H1 (cell line): ENCODE measurements around the gene INSM1. TPM values are rescaled to one million over a fixed set of nuclear protein-coding genes. Genes with fewer than 3 reads are reported as not detected.

ENCODE experiments used
- GTF2F1 ChIP-seq: IDR thresholded peaks from 2 replicates; pipeline ENCODE4 v1.6.1; 2012; ENCODE audit warnings: low read depth, low read length, improper control_type of control experiment, borderline replicate concordance
- HDAC2 ChIP-seq, 2 experiments: fragments of 300-600 bp in 1 of 2; sonication (generic) in 1 of 2; IDR thresholded peaks; 2 replicates each; pipeline ENCODE4 v1.6.1; 2011 to 2012; ENCODE audit warnings: low read depth in 2 of 2, low read length in 2 of 2, mild to moderate bottlenecking in 2 of 2, moderate library complexity in 2 of 2, borderline replicate concordance in 1 of 2, inconsistent platforms in 1 of 2
- KDM4A ChIP-seq: IDR thresholded peaks from one replicate; pipeline ENCODE4 v1.7.1; 2012; ENCODE audit warnings: low read depth, mild to moderate bottlenecking, moderate library complexity, low read length, inconsistent platforms; ENCODE audit not compliant: severe bottlenecking
- TAF1 ChIP-seq: IDR thresholded peaks from 2 replicates; pipeline ENCODE4 v1.6.1; 2011; ENCODE audit warnings: mild to moderate bottlenecking, low read depth, low read length
- YY1 ChIP-seq: IDR thresholded peaks from 2 replicates; pipeline ENCODE4 v1.6.1; 2011; ENCODE audit warnings: low read depth, mild to moderate bottlenecking, low read length
- ZNF274 ChIP-seq: IDR thresholded peaks from 2 replicates; pipeline ENCODE4 v1.7.0; 2012; ENCODE audit warnings: low read length, borderline replicate concordance; ENCODE audit errors: extremely low read depth
- polyA plus RNA-seq, 7 experiments: library from polyadenylated mRNA; depleted of rRNA in 3 of 7; stranded (reverse) in 5 of 7; unstranded in 2 of 7; fragments of >200 nt in 5 of 7; fragments of 200-250 nt in 2 of 7; gene quantifications; 1 replicate in 5 of 7; 2 replicates in 1 of 7; 4 replicates in 1 of 7; pipeline versions ENCODE4 v1.2.1 to v1.2.3, GENCODE V29; 2011 to 2013; ENCODE audit warnings: missing spikeins in 2 of 7, mixed read lengths in 2 of 7
- total RNA-seq: library from RNA; stranded (reverse); fragmentation: NEBNext Ultra II Directional; extraction: Animal tissue kit (Norgen Biotek cat#: 25700); gene quantifications from 2 replicates; pipeline ENCODE4 v1.2.1, GENCODE V29; 2021
- TF ChIP-seq, protein P1 (sequence below): IDR thresholded peaks from 2 replicates; pipeline ENCODE4 v1.6.1; 2012; ENCODE audit warnings: inconsistent platforms

INSM1 gene
- total and polyA plus RNA-seq, 2 of the 8 experiments (the other 6 are each of a cell fraction or from before 2014, with no cell fraction given), result 0.86 to 2.5 TPM

DNA sequence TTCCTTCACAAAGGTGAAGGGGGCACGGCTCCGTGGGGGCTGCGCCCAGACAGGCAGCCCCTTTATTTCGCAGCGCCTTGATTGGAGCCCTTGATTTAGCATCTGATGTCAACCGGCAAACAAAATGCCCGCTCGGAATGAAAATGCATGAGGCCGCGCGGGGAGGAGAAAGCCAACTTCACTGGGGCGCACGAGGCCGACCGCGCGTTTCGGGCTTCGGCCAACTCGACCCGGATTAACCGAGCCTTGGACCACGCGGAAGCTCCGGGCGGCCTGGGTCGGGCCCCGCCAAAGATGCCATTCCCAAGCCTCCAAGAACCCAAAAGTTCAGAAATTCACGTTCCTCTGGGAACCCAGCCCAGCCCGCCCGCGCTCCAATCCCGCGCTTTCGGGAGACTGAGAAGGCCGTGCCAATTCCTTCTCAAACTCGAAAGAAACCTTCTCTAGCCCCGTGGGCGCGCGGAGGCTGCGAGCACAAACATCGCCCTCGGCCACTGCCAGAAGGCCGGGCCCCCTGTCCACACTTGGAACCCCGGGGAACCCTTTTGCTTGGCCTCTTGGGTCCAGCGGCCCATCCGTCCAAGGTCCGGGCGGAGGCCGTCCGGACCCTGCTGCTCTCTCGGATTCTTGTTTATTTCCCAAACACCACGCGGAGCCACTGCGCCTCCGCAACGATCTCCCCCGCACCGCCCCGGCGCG, 879 bp upstream of the INSM1 start (continued):
- TF ChIP-seq GTF2F1 (0 out of 2 replicates have a peak, but pooled peaks have one; percentile 22), KDM4A (peak; percentile 62), HDAC2 (IDR thresholded peaks at IDR 0.05; ENCODE audit: borderline replicate concordance in 1 of 2, low read depth in 2 of 2, low read length in 2 of 2) (0 out of 4 replicates have a peak, but pooled peaks of 1 of the 2 experiments have one; percentile 13), ZNF274 (no peak), TAF1 (0 out of 2 replicates have a peak, but pooled peaks have one; percentile 1), YY1 (peak; percentile 78)
- TF ChIP-seq, protein P1, sequence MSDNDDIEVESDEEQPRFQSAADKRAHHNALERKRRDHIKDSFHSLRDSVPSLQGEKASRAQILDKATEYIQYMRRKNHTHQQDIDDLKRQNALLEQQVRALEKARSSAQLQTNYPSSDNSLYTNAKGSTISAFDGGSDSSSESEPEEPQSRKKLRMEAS, result peak; percentile 95
